ENCODE measurements around the gene SART1.

Gene SART1

DNA sequence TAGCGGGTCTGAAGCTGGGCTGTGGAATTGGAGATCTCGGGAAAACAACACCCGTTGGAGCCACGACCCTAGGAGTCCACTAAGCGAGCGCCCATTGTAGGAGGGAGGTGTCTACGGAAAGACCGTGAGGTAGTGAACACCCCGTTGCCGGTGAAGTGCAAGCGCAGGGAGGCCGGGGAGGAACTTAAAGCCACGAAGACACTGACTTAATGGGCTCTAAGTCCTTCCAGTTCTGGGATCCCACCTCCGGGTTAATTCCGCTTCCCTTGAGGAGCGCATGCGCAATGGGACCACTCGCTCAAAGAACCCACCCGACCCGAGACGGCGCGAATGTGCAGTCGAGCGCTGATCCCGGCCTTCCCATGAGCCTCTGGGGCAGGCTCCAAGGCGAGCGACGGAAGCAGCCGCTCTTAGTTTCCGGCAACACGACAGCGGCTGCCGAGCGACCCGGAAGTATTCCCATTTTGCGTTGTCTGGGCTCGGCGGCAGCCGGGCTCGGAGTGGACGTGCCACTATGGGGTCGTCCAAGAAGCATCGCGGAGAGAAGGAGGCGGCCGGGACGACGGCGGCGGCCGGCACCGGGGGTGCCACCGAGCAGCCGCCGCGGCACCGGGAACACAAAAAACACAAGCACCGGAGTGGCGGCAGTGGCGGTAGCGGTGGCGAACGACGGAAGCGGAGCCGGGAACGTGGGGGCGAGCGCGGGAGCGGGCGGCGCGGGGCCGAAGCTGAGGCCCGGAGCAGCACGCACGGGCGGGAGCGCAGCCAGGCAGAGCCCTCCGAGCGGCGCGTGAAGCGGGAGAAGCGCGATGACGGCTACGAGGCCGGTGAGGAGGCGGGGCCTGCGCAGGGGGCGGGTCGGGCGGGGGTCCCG lies at the start of gene SART1:
Gene SART1, plus strand, starts transcription at position 468 of the 874 bp plus-strand sequence. Its CDS starts 47 bp downstream, at position 515.
- DNase-seq (ENCODE audit: low spot score), result peak; percentile 99

GRCh38 chr11:65912845-65913244 lies 48.7 kb upstream of the SART1 start:
- no peak for DNase-seq (ENCODE audit: low spot score)

DNA sequence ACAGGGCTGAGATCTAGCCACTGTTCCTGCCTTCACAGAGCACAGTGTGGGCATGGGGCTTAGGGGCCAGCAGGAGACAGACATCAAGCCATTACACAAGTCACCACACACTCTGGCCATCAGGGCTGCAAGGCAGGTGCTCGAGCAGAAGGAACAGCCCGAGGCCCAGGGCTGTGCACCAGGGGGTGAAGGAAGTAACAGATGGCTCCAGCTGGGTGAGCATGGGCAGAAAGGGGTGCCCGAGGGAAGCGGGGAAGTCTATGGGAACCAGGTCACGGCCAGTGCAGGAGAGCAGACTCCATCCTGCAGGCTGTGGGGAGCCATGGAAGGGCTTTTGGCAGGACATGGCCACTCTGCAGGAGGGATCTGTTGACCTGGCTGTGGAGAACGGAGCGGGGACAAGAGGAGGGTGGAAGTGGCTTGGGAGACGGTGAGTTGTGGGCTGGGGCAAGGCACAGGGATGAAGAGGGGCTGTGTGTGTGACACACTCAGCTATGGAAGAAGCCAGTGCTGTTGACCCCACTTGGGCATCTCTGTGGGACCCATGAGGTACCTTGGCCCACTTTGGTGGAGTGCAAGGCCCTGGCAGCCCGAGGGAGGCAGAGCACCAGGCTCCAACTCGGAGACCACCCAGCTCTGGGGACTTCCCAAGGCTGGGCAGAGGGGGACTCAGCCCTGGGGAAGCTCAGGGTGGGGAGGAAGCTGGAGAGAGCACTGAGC lies 46.3 kb upstream of the SART1 start:
- DNase-seq (ENCODE audit: low spot score), result no peak

DNA sequence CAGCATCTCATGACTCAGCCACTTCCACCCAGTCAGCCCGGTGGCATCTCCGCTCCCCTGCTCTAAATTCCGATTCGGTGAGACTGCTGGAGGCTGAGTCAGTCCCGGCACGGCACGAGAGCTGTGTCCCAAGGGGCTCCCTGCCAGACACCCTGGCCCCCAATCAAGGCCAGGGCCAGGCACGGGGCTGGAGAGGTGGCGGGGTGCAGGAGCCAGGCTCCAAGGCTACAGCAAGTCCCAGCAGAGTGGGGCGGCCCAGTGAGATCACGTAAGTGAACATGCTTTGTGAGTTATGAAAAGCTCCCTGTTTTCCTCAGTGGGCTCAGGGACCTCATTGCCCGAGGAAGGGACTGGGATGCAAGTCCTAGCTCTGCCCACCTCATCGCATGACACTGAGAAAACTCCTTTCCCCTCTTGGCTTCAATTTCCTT lies 45.7 kb upstream of the SART1 start:
- no peak for DNase-seq (ENCODE audit: low spot score)

- no peak for DNase-seq (ENCODE audit: low spot score)
These were observed 45.1 kb upstream of the SART1 start for GRCh38 chr11:65916391-65916790.

DNA sequence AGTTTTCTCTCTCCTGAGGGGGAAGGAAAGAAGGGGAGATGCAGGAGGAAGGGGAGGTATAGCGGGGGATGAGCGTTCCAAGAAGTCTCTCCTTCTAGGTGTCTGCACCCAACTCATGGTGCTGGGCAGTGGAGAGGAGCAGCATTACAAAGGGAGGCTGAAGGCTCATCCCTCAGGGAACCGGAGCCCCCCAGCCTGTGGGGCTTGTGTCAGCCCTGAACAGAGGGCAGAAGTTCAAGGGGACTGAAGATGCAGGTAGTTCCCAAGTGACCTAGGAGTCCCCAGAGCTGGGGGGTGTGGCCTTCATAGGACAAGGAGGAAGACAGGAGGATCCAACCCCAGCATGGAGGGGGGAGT lies 44.5 kb upstream of the SART1 start:
- DNase-seq (ENCODE audit: low spot score), result no peak

DNA sequence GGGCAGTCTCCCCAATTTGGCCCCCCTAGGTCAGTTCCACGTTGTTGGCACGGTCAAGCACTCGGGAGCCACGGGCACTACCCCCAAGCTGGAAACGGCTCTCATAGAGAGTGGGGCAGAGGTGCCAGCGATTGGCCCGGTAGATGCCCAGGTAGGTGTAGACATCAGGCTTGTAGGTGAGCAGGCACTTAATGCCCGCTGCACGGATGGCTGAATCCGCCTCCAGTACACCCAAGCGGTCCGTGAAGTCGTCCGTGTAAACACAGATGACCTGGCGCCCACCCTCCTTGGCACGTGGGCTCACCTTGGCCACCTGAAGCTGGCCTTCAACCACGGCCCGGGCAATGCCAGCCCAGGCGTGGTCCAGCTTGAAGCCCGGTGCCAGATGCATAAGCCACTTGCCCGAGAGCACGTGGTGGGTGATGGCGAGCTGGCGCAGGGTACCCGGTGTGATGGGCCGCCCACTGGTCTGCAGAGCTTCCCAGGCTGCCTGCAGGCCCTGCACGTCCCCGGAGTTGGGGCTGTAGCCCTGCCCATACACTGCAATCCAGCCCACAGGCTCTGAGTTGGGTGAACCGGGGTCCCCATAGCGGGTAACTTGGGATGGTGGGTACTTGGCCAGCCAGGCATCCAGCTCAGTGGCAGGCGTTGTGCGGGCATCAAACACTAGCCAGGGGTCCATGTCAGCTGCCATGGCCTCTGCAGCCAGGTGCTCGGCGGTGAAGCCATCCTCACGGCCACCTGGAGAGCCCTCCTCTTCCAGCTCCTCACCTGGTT lies 43.9 kb upstream of the SART1 start:
- no peak for DNase-seq (ENCODE audit: low spot score)

DNA sequence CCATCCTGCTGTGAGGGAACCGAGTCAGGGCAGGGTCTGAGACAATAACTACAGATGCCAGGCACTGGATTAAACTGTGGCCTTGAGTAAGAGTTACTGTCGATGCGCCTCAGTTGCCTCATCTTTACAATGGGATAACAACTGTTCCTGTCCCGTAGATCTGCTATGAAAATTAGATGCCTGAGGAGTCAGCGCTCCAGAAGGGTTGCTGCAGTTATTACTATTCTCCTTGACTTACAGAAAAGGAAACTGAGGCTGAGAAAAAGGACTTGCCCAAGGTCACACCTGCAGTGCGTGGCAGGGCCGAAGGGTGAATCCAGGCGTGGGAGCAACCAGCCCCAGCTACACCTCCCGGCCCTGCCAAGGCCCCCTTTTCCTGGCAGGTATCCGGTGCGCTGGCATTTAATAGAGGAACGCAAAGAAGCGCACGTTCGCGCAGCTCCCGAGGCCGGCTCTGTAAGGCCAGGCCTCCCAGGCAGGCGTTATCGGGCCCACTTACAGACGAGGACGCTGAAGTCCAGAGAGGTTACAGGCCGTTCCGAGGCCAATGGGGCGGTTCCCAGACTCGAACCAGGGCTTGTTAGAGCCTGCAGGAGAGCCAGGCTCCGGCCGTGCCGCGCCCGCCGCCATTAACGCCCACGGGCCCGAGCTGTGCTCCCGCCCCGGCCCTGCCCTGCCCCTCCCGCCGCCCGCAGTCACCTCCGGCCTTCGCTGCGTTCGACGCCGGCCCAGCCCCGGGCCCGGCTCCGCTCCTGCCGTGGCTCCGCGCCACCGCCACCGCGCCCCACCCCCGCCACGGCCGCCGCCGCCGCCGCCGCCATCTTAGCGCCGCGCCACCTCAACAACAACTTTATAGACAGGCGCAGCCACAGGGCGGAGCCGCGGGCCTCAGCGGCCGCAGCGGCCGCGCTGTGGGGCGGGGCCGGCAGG lies 43.1 kb upstream of the SART1 start, which contains the start of gene C11orf68:
Gene C11orf68, minus strand, starts transcription at position 852 of the 930 bp plus-strand sequence. Its CDS starts 31 bp downstream, at position 821.
- DNase-seq (ENCODE audit: low spot score), result no peak

DNA sequence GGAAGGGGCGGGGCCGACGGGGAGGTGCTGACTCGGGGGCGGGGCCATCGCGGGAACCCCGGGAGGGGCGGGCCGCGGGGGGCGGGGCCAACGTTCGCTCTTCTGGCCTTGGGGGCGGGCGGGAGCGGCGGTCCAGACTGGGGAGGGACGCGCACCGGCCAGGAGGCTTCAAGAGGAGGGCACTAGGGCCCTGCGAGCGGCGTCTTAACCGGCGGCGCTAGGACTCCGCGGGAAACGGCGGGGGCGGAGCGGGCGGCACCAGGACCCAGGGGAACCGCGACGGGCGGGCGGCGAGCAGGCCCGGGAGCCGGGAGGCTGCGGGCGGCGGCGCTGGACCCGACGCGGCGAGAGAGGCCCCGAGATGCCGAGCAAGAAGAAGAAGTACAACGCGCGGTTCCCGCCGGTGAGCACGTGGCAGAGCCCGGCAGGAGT lies 42.4 kb upstream of the SART1 start, which contains the start of gene DRAP1:
Gene DRAP1, plus strand, starts transcription at position 286 of the 432 bp plus-strand sequence. Its CDS starts 76 bp downstream, at position 362.
- peak; percentile 100 for DNase-seq (ENCODE audit: low spot score)

- peak; percentile 78 for DNase-seq (ENCODE audit: low spot score)
These were observed 41.8 kb upstream of the SART1 start for GRCh38 chr11:65919573-65920371.

- DNase-seq (ENCODE audit: low spot score), result no peak
These were observed 41.1 kb upstream of the SART1 start for GRCh38 chr11:65920372-65920802.

DNA sequence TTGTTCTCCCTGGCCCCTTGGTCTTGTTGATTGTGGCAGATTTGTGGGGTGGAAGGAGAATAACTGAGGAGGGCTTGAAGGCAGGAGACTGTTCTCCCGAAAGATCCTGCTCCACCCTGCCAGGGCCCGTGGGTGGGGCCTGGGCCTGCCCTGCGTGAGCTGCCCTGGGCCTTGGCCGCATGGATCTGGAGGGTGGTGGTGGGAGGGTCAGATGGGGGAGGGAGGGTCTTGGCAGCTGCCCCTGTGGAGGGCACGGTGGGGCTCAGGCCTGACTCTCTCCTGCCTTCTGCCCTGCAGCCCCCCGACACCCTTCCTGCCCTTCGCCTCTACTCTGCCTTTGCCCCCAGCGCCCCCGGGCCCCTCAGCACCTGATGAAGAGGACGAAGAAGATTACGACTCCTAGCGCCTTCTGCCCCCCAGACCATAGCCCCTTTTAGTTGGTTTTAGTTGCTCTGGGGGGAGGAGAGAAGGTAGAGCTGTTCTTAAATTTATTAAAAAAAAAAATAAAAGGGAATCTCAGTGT lies 40.4 kb upstream of the SART1 start:
- DNase-seq (ENCODE audit: low spot score), result no peak

DNA sequence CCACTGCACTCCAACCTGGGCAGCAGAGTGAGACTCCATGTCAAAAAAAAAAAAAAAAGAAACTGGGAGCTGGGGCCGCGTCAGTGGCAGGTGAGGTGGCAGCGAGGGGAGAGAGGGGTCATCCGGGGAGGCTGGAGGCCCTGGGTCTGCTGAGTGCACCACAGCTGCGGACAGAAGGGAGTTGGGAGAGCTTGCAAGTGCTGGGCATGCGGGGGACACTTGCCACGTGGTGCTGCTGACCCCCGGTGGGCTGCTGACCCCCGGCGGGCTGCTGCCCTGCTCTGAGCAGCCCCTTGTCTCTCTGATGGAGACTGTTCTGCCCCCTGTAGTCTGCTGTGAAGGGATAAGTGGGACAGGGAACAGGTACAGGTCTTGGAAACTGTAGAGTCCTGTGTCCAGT lies 39.7 kb upstream of the SART1 start:
- no peak for DNase-seq (ENCODE audit: low spot score)

DNA sequence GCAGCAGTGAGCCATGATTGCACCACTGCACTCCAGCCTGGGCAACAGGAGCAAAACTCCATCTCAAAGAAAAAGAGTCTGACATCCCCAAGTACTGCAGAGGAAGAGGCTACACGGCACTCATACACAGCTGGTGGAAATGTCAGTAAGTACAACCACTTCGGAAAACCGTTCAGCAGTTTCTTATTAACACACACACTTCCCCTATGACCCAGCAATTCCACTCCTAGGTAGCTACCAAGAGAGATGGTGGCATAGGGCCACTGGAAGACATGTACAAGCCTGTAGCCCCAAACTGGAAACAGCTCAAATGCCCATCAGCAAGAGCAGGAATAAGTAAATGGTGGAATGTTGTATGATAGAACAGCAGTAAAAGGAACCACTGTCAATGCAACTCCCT lies 39.0 kb upstream of the SART1 start:
- no peak for DNase-seq (ENCODE audit: low spot score)

- no peak for DNase-seq (ENCODE audit: low spot score)
These were observed 36.1 kb upstream of the SART1 start for GRCh38 chr11:65925397-65925796.

DNA sequence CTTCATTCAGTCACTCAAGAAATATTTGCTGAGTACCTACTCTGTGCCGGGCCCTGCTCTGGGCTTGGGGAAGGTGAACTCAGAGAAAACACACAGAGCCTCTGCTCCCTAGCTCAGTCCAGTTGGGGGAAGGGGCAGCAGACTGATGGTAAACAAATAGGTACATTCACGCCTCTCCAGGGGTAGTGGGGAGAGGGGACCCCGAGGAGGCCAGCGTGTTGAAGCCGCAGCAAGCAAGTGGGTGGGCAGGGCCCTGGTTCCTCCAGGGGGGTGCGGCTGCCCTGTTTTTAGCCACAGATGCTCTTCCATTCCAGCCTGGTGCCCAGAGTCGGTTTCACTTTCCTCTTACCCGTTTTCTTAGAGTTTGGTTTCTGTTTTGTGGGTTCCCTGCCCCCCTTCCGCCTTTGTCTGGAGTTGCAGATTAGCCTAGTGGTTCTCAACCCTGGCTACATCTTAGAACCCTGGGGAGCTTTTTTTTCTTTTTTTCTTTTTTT lies 33.6 kb upstream of the SART1 start:
- DNase-seq (ENCODE audit: low spot score), result no peak

GRCh38 chr11:65928667-65929066 lies 32.9 kb upstream of the SART1 start:
- no peak for DNase-seq (ENCODE audit: low spot score)

GRCh38 chr11:65931773-65932557 lies 29.6 kb upstream of the SART1 start:
- DNase-seq (ENCODE audit: low spot score), result no peak

DNA sequence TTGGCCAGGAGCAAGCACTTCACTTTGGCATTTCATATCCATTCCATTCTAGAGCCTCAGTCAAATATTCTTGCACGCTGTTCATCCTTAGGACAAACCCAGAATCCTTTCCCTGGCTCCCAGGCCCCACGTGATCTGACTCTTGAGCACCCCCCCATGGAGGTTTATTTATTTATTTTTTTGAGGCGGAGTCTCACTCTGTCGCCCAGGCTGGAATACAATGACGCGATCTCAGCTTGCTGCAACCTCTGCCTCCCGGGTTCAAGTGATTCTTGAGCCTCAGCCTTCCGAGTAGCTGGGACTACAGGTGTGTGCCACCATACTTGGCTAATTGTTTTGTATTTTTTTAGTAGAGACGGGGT lies 29.0 kb upstream of the SART1 start:
- peak; percentile 56 for DNase-seq (ENCODE audit: low spot score)
